TTC549 (cell line): ENCODE data around the gene URI1.
"Not testable (repeated sequence)": the region's sequence is repeated elsewhere in the genome, so short reads cannot be mapped to it uniquely, and the experiment has no call there.

Source experiments
- FAIRE-seq: peaks from 2 replicates; lab custom pipeline; 2012; peaks lifted over from hg19 to GRCh38; lab: Jason Lieb, UNC

Gene URI1

GRCh38 chr19:29942404-29943261 is 594 bp downstream of the URI1 start:
- no peak for FAIRE-seq

GRCh38 chr19:29943615-29944014 is 1.6 kb downstream of the URI1 start:
- no peak for FAIRE-seq

- no peak for FAIRE-seq
Observed at GRCh38 chr19:29944390-29945012, 2.5 kb downstream of the URI1 start.

GRCh38 chr19:29945017-29945416 is 3.0 kb downstream of the URI1 start:
- no peak for FAIRE-seq

- no peak for FAIRE-seq
Observed at GRCh38 chr19:29945433-29945832, 3.4 kb downstream of the URI1 start.

- FAIRE-seq: no peak
Observed at GRCh38 chr19:29946645-29947044, 4.6 kb downstream of the URI1 start.

- FAIRE-seq: no peak
Observed at GRCh38 chr19:29947871-29948270, 5.8 kb downstream of the URI1 start.

GRCh38 chr19:29948759-29949470 is 6.9 kb downstream of the URI1 start:
- not testable (repeated sequence) for FAIRE-seq

- FAIRE-seq: no peak
Observed at GRCh38 chr19:29952177-29952576, 10.1 kb downstream of the URI1 start.

GRCh38 chr19:29952646-29953045 is 10.6 kb downstream of the URI1 start:
- no peak for FAIRE-seq

GRCh38 chr19:29953352-29954247 is 11.6 kb downstream of the URI1 start:
- no peak for FAIRE-seq

GRCh38 chr19:29956855-29957254 is 14.8 kb downstream of the URI1 start:
- no peak for FAIRE-seq

GRCh38 chr19:29961311-29961710 is 19.3 kb downstream of the URI1 start:
- FAIRE-seq: no peak

GRCh38 chr19:29962793-29963192 is 20.8 kb downstream of the URI1 start:
- FAIRE-seq: no peak

GRCh38 chr19:29963576-29963975 is 21.5 kb downstream of the URI1 start:
- no peak for FAIRE-seq

GRCh38 chr19:29964171-29964570 is 22.1 kb downstream of the URI1 start:
- no peak for FAIRE-seq

- no peak for FAIRE-seq
Observed at GRCh38 chr19:29965492-29965891, 23.5 kb downstream of the URI1 start.

- not testable (repeated sequence) for FAIRE-seq
Observed at GRCh38 chr19:29966142-29966541, 24.1 kb downstream of the URI1 start.

- FAIRE-seq: peak; percentile 79
Observed at GRCh38 chr19:29966588-29967249, 24.7 kb downstream of the URI1 start.

- no peak for FAIRE-seq
Observed at GRCh38 chr19:29967623-29968022, 25.6 kb downstream of the URI1 start.

- FAIRE-seq: no peak
Observed at GRCh38 chr19:29969891-29970290, 27.9 kb downstream of the URI1 start.

- no peak for FAIRE-seq
Observed at GRCh38 chr19:29971002-29971401, 29.0 kb downstream of the URI1 start.
